Lower lobe of right lung (tissue), 2 donors: ENCODE data around the gene C3orf70. TPM values are rescaled to one million over a fixed set of nuclear protein-coding genes. Genes with fewer than 3 reads are reported as not detected.

Source experiments
- ATAC-seq, 2 donors: fragments of 200-7000 bp; cut with Tn5 transposase; one replicate each; pipeline ENCODE4 v1.9.1; 2020 to 2022; ENCODE audit warnings: mild to moderate bottlenecking in 2 of 2, moderate library complexity in 2 of 2
- DNase-seq: peaks from one replicate; pipeline ENCODE4 v3.0.0-alpha.2; 2020
- H3K27ac ChIP-seq: fragments of 200-600 bp; one replicate; pipeline ENCODE4 v1.8.0; 2022
- H3K27me3 ChIP-seq: fragments of 200-600 bp; one replicate; pipeline ENCODE4 v1.8.0; 2022; ENCODE audit warnings: low read depth
- H3K36me3 ChIP-seq: fragments of 200-600 bp; one replicate; pipeline ENCODE4 v1.8.0; 2022; ENCODE audit warnings: mild to moderate bottlenecking
- H3K4me1 ChIP-seq: fragments of 200-600 bp; one replicate; pipeline ENCODE4 v1.8.0; 2022
- H3K4me3 ChIP-seq: fragments of 200-600 bp; one replicate; pipeline ENCODE4 v1.8.0; 2022; ENCODE audit warnings: mild to moderate bottlenecking
- H3K9me3 ChIP-seq: fragments of 200-600 bp; one replicate; pipeline ENCODE4 v1.8.0; 2022
- CTCF ChIP-seq: fragments of 200-600 bp; IDR thresholded peaks from one replicate; pipeline ENCODE4 v1.8.0; 2022; ENCODE audit warnings: antibody characterized with exemption, mild to moderate bottlenecking
- intact Hi-C: fragments of 100-400 bp; cut with DNase I; formaldehyde crosslinking; loops from one replicate; pipeline ENCODE4 v1.11.0; 2022
- total RNA-seq: library from RNA; stranded (reverse); fragmentation: NEBNext Ultra II Directional; extraction: Animal tissue kit (Norgen Biotek cat#: 25700); gene quantifications from one replicate; pipeline ENCODE4 v1.2.1, GENCODE V29; 2021
- donor health status: DM: no; HTN: yes; CAD: no; lungs with severe emphysema.

C3orf70 gene
- total RNA-seq, 1 donor from 2014 or later: 3.2 TPM

- intact Hi-C loops: no loop called here
- Histone ChIP-seq H3K27ac (no peak overlapping the region), H3K27me3 (peaks cover 10% of the 10 kb centered on the region), H3K4me1 (peaks cover 14% of the 10 kb centered on the region), H3K4me3 (no peak overlapping the region), H3K36me3 (no peaks in the 10 kb centered on the region), H3K9me3 (no peaks in the 10 kb centered on the region)
- DNase-seq: no peak
- ATAC-seq: no peak
- no peak for TF ChIP-seq CTCF
Observed at GRCh38 chr3:185150561-185150960, 2.3 kb downstream of the C3orf70 start.

- Histone ChIP-seq H3K36me3 (no peaks in the 10 kb centered on the region), H3K9me3 (no peaks in the 10 kb centered on the region), H3K4me3 (no peak overlapping the region), H3K27ac (no peak overlapping the region), H3K27me3 (peaks cover 10% of the 10 kb centered on the region), H3K4me1 (peaks cover 14% of the 10 kb centered on the region)
- ATAC-seq: no peak
- no peak for TF ChIP-seq CTCF
- intact Hi-C loops: no loop called here
- DNase-seq: no peak
Observed at GRCh38 chr3:185149591-185149990, 3.3 kb downstream of the C3orf70 start.

GRCh38 chr3:185145511-185145910 is 7.3 kb downstream of the C3orf70 start:
- H3K4me3 ChIP-seq: no peak overlapping the region
- no peaks in the 10 kb centered on the region for H3K27me3 ChIP-seq
- DNase-seq (no peak), ATAC-seq (no peak)
- TF ChIP-seq CTCF: no peak
- H3K9me3 ChIP-seq: no peaks in the 10 kb centered on the region
- intact Hi-C loops: no loop called here
- no peaks in the 10 kb centered on the region for H3K36me3 ChIP-seq
- no peak overlapping the region for H3K27ac ChIP-seq
- no peaks in the 10 kb centered on the region for H3K4me1 ChIP-seq

GRCh38 chr3:185144784-185145183 is 8.1 kb downstream of the C3orf70 start:
- Histone ChIP-seq H3K4me1 (no peaks in the 10 kb centered on the region), H3K9me3 (no peaks in the 10 kb centered on the region), H3K27me3 (no peaks in the 10 kb centered on the region), H3K27ac (no peak overlapping the region), H3K4me3 (no peak overlapping the region), H3K36me3 (no peaks in the 10 kb centered on the region)
- no peak for TF ChIP-seq CTCF
- DNase-seq (no peak), ATAC-seq (no peak)
- intact Hi-C loops: no loop called here

- no peak for TF ChIP-seq CTCF
- Histone ChIP-seq H3K36me3 (no peaks in the 10 kb centered on the region), H3K9me3 (no peaks in the 10 kb centered on the region), H3K27ac (no peak overlapping the region), H3K4me3 (no peak overlapping the region), H3K27me3 (no peaks in the 10 kb centered on the region), H3K4me1 (no peaks in the 10 kb centered on the region)
- DNase-seq: no peak
- no peak for ATAC-seq
- intact Hi-C loops: no loop called here
Observed at GRCh38 chr3:185137821-185138220, 15.0 kb downstream of the C3orf70 start.

GRCh38 chr3:185134509-185134908 is 18.4 kb downstream of the C3orf70 start:
- Histone ChIP-seq H3K9me3 (no peaks in the 10 kb centered on the region), H3K27me3 (no peaks in the 10 kb centered on the region)
- ATAC-seq: no peak

More at GRCh38 chr3:185134509-185134908, 18.4 kb downstream of the C3orf70 start:
- no peak for TF ChIP-seq CTCF
- intact Hi-C loops: no loop called here
- Histone ChIP-seq H3K36me3 (no peaks in the 10 kb centered on the region), H3K4me1 (no peaks in the 10 kb centered on the region), H3K27ac (no peak overlapping the region), H3K4me3 (no peak overlapping the region)
- no peak for DNase-seq
